ENCODE results near the gene ECD.

- TF ChIP-seq CTCF (conservative IDR thresholded peaks at IDR 0.05; ENCODE audit: low read depth, low read length) (no peak), POLR2A (IDR thresholded peaks at IDR 0.05; ENCODE audit: low read depth, low read length) (no peak), RAD21 (IDR thresholded peaks at IDR 0.05; ENCODE audit: low read length) (no peak)
Measured at GRCh38 chr10:73097305-73097670, 70.5 kb downstream of the ECD start.
